ENCODE data around the gene FBP1.

GRCh38 chr9:94586814-94587213 is 52.5 kb downstream of the FBP1 start:
- TF ChIP-seq CTCF (conservative IDR thresholded peaks at IDR 0.05; ENCODE audit: low read depth, low read length), result no peak
- no peak for TF ChIP-seq EZH2phosphoT487 (IDR thresholded peaks at IDR 0.05; ENCODE audit: borderline replicate concordance, low read length)
- TF ChIP-seq EZH2 (IDR thresholded peaks at IDR 0.05; ENCODE audit: low read length, unreplicated experiment), result no peak
